Right hindlimb (tissue), 1 donor: ENCODE results near the gene NCF2.

Experiments used
- DNase-seq: peaks from one replicate; pipeline ENCODE4 v3.0.0-alpha.2; 2018

The NCF2 gene

GRCh38 chr1:183548116-183548515 is 42.1 kb downstream of the NCF2 start:
- DNase-seq: no peak

- DNase-seq: no peak
These were observed 43.8 kb downstream of the NCF2 start for GRCh38 chr1:183546427-183546826.

- peak; percentile 29 for DNase-seq
These were observed 45.5 kb downstream of the NCF2 start for GRCh38 chr1:183544598-183545297.

GRCh38 chr1:183543619-183544204 is 46.5 kb downstream of the NCF2 start:
- no peak for DNase-seq

- DNase-seq: no peak
These were observed 52.9 kb downstream of the NCF2 start for GRCh38 chr1:183537405-183537804.

GRCh38 chr1:183533617-183534174 is 56.6 kb downstream of the NCF2 start:
- DNase-seq: no peak

- no peak for DNase-seq
These were observed 61.7 kb downstream of the NCF2 start for GRCh38 chr1:183528577-183528976.

- DNase-seq: no peak
These were observed 68.2 kb downstream of the NCF2 start for GRCh38 chr1:183522104-183522503.

- no peak for DNase-seq
These were observed 69.9 kb downstream of the NCF2 start for GRCh38 chr1:183520379-183520778.

- DNase-seq: no peak
These were observed 72.9 kb downstream of the NCF2 start for GRCh38 chr1:183517401-183517800.

GRCh38 chr1:183516725-183517124 is 73.5 kb downstream of the NCF2 start:
- DNase-seq: no peak

- DNase-seq: no peak
These were observed 75.1 kb downstream of the NCF2 start for GRCh38 chr1:183515002-183515689.

- DNase-seq: no peak
These were observed 76.0 kb downstream of the NCF2 start for GRCh38 chr1:183514235-183514634.

GRCh38 chr1:183512450-183512849 is 77.8 kb downstream of the NCF2 start:
- no peak for DNase-seq

GRCh38 chr1:183508694-183509093 is 81.6 kb downstream of the NCF2 start:
- no peak for DNase-seq

- no peak for DNase-seq
These were observed 83.7 kb downstream of the NCF2 start for GRCh38 chr1:183506561-183506960.
